ENCODE results near the gene TMEM185A. TPM values are rescaled to one million over a fixed set of nuclear protein-coding genes. Genes with fewer than 3 reads are reported as not detected.
"Not testable (repeated sequence)": the region's sequence is repeated elsewhere in the genome, so short reads cannot be mapped to it uniquely, and the experiment has no call there.

Gene TMEM185A
- total RNA-seq, 6 experiments from 2014 or later: 6.4 to 10.6 (median 7.4) TPM

GRCh38 chrX:149628768-149629167, 2.8 kb downstream of the TMEM185A start:
- intact Hi-C loops (cut with DNase I): no loop called here
- DNase-seq: no peak
- Histone ChIP-seq H3K36me3 (no peaks in the 10 kb centered on the region), H3K9me3 (no peaks in the 10 kb centered on the region), H3K4me1 (peaks cover 0 to 3% (median 0%) of the 10 kb centered on the region in 4 donors), H3K27ac (no peak overlapping the region), H3K4me3 (no peak overlapping the region), H3K27me3 (no peaks in the 10 kb centered on the region)
- TF ChIP-seq, protein P1, sequence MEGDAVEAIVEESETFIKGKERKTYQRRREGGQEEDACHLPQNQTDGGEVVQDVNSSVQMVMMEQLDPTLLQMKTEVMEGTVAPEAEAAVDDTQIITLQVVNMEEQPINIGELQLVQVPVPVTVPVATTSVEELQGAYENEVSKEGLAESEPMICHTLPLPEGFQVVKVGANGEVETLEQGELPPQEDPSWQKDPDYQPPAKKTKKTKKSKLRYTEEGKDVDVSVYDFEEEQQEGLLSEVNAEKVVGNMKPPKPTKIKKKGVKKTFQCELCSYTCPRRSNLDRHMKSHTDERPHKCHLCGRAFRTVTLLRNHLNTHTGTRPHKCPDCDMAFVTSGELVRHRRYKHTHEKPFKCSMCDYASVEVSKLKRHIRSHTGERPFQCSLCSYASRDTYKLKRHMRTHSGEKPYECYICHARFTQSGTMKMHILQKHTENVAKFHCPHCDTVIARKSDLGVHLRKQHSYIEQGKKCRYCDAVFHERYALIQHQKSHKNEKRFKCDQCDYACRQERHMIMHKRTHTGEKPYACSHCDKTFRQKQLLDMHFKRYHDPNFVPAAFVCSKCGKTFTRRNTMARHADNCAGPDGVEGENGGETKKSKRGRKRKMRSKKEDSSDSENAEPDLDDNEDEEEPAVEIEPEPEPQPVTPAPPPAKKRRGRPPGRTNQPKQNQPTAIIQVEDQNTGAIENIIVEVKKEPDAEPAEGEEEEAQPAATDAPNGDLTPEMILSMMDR (IDR thresholded peaks at IDR 0.05): no peak
- TF ChIP-seq POLR2A (IDR thresholded peaks at IDR 0.05): no peak
- 60% methylated on average over 1 of the region's 2 CpGs for WGBS (ENCODE audit: insufficient coverage, low coverage, low lambda C conversion rate, missing lambda C conversion rate)
- peak in 2 of 4 donors; percentile 30 to 47 for ATAC-seq

DNA sequence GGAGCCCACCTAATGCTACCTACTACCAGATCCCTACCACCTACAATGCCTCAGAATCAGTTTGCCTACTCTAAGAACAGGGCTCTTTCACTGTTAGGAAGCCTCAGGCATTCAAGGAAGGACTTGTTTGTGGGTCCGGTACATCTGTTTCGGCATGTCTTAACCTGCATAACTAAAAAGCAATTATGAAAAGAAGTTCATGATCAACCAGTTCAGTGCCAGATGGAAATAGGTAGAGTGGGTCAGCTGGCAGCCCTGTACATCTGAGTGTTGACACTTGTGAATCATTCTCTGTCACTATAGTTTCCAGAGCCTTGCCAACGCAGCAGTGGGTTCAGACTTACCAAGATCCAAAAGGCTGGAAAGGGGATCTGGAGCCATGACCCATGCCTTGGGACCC, 3.3 kb downstream of the TMEM185A start:
- peak in 1 of 4 donors; percentile 36 for ATAC-seq
- H3K36me3 ChIP-seq: no peaks in the 10 kb centered on the region
- H3K27ac ChIP-seq: no peak overlapping the region
- no peak for DNase-seq
- 93% methylated on average over 2 of the region's 3 CpGs for WGBS (ENCODE audit: insufficient coverage, low coverage, low lambda C conversion rate, missing lambda C conversion rate)
- H3K4me3 ChIP-seq: no peak overlapping the region
- no peak for TF ChIP-seq POLR2A (IDR thresholded peaks at IDR 0.05)
- TF ChIP-seq, protein P1 (IDR thresholded peaks at IDR 0.05): no peak
- no peaks in the 10 kb centered on the region for H3K9me3 ChIP-seq
- no peaks in the 10 kb centered on the region for H3K27me3 ChIP-seq
- peaks cover 0 to 3% (median 0%) of the 10 kb centered on the region in 4 donors for H3K4me1 ChIP-seq
- intact Hi-C loops (cut with DNase I): no loop called here

GRCh38 chrX:149626829-149627228, 4.8 kb downstream of the TMEM185A start:
- H3K4me3 ChIP-seq: not testable (repeated sequence)

DNA sequence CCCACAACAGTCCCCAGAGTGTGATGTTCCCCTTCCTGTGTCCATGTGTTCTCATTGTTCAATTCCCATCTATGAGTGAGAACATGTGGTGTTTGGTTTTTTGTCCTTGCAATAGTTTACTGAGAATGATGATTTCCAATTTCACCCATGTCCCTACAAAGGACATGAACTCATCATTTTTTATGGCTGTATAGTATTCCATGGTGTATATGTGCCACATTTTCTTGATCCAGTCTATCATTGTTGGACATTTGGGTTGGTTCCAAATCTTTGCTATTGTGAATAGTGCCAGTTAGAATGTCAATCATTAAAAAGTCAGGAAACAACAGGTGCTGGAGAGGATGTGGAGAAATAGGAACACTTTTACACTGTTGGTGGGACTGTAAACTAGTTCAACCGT, 11.9 kb downstream of the TMEM185A start:
- DNase-seq; ATAC-seq; intact Hi-C loops (cut with DNase I): not testable (repeated sequence)

More at GRCh38 chrX:149626829-149627228, 4.8 kb downstream of the TMEM185A start:
- ATAC-seq; intact Hi-C loops (cut with DNase I); H3K4me1 ChIP-seq; DNase-seq; H3K36me3 ChIP-seq; H3K27me3 ChIP-seq; H3K9me3 ChIP-seq; H3K27ac ChIP-seq: not testable (repeated sequence)
- 63% methylated on average over 5 of the region's 8 CpGs for WGBS (ENCODE audit: insufficient coverage, low coverage, low lambda C conversion rate, missing lambda C conversion rate)

GRCh38 chrX:149618871-149619270, 12.7 kb downstream of the TMEM185A start:
- peaks cover 0 to 3% (median under 1%) of the 10 kb centered on the region in 4 donors for H3K4me1 ChIP-seq
- H3K9me3 ChIP-seq: no peaks in the 10 kb centered on the region
- no peaks in the 10 kb centered on the region for H3K27me3 ChIP-seq
- H3K4me3 ChIP-seq: no peak overlapping the region
- 51% methylated on average over 3 of the region's 3 CpGs for WGBS (ENCODE audit: insufficient coverage, low coverage, low lambda C conversion rate, missing lambda C conversion rate)
- ATAC-seq (no peak), DNase-seq (no peak)
- no peak overlapping the region for H3K27ac ChIP-seq
- TF ChIP-seq, protein P1 (IDR thresholded peaks at IDR 0.05): no peak
- TF ChIP-seq POLR2A (IDR thresholded peaks at IDR 0.05): no peak
- intact Hi-C loops (cut with DNase I): no loop called here
- H3K36me3 ChIP-seq: no peaks in the 10 kb centered on the region

More for the DNA sequence above, 11.9 kb downstream of the TMEM185A start:
- not testable (repeated sequence) for H3K27ac ChIP-seq, H3K9me3 ChIP-seq, H3K4me3 ChIP-seq, H3K4me1 ChIP-seq, H3K36me3 ChIP-seq, H3K27me3 ChIP-seq
- WGBS (ENCODE audit: insufficient coverage, low coverage, low lambda C conversion rate, missing lambda C conversion rate): 40% methylated on average over 1 of the region's 1 CpG

Measured in right lobe of liver (tissue), 6 donors.